ENCODE measurements around the gene REPIN1. TPM values are rescaled to one million over a fixed set of nuclear protein-coding genes. Genes with fewer than 3 reads are reported as not detected.

The REPIN1 gene
- total and polyA plus RNA-seq, 9 of the 15 experiments (the other 6 are each of a cell fraction or from before 2014, with no cell fraction given): 8.1 to 283 (median 94.3) TPM

DNA sequence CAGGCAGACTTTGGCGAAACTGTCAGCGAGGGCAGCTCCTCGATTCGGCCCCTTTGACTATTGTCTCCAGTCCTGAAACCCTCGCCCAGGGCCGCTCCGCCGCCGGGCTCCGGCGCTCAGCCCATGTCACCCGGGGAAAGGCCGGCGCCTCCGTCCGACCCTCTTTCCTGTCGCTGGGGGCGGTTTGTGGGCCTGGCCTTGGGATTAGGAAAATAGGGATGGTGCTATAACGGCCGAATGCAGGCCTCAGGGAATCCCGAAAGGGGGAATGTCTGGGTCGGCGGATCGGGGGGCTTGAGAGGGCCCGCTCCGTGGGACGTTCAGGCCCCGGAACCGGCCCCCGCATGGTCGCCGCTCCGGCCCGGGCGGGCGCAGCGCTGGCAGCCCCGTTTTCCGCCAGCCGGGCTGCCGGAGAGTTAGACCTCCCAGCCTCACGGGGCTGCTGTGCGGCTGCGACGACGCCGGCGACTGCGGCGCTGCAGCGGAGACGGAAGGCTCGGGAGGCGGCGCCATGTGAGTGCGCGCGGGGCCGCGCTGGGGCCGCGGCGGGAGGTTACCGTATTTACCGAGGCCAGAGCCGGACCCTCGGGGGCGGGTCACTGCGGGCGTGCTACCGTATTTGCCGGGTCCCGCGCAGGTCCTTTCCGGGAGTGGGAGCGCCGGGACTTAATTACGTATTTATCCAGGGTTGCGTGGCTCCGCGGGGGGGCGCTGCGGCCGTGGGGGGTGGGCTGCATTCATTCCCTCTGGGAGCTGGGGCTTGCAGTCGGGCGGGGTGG lies 36.4 kb downstream of the REPIN1 start (continued):
- TF ChIP-seq, protein P1, sequence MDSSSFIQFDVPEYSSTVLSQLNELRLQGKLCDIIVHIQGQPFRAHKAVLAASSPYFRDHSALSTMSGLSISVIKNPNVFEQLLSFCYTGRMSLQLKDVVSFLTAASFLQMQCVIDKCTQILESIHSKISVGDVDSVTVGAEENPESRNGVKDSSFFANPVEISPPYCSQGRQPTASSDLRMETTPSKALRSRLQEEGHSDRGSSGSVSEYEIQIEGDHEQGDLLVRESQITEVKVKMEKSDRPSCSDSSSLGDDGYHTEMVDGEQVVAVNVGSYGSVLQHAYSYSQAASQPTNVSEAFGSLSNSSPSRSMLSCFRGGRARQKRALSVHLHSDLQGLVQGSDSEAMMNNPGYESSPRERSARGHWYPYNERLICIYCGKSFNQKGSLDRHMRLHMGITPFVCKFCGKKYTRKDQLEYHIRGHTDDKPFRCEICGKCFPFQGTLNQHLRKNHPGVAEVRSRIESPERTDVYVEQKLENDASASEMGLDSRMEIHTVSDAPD (CRISPR knock-in tag; IDR thresholded peaks at IDR 0.05): no peak
- TF ChIP-seq FOXO4 (CRISPR knock-in tag; IDR thresholded peaks at IDR 0.05) (no peak), PYGO2 (tag; IDR thresholded peaks at IDR 0.05) (no peak), BCLAF1 (IDR thresholded peaks at IDR 0.05; ENCODE audit: borderline replicate concordance in 1 of 2, control insufficient read depth in 1 of 2, low read depth in 2 of 2, low read length in 1 of 2) (peak in 1 of 2 experiments; percentile 86; a peak in 1 of 4 replicates), TBP (optimal IDR thresholded peaks at IDR 0.05; ENCODE audit: low read depth, low read length) (peak; percentile 88), SRSF1 (IDR thresholded peaks at IDR 0.05; ENCODE audit: low read depth, low read length) (no peak), JUN (IDR thresholded peaks at IDR 0.05; ENCODE audit: borderline replicate concordance, low read depth, low read length) (peak; percentile 83; the same call in 1 of the 2 replicates), JUN (CRISPR knock-in tag; IDR thresholded peaks at IDR 0.05; ENCODE audit: borderline replicate concordance) (no peak; the same call in 1 of the 2 replicates), DPF2 (IDR thresholded peaks at IDR 0.05) (no peak), ZNF140 (CRISPR knock-in tag; IDR thresholded peaks at IDR 0.05) (no peak), PCBP2 (IDR thresholded peaks at IDR 0.05; ENCODE audit: low read depth, low read length, poor library complexity, severe bottlenecking) (no peak), ZNF57 (CRISPR knock-in tag; IDR thresholded peaks at IDR 0.05) (no peak), MYC (IDR thresholded peaks at IDR 0.05; ENCODE audit: low read depth, low read length) (peak; percentile 98), MYC (CRISPR knock-in tag; IDR thresholded peaks at IDR 0.05; ENCODE audit: borderline replicate concordance, low read depth) (peak; percentile 84; the same call in 1 of the 2 replicates), SNIP1 (IDR thresholded peaks at IDR 0.05; ENCODE audit: low read depth) (no peak), ZBED1 (IDR thresholded peaks at IDR 0.05) (no peak), NR2C2 (CRISPR knock-in tag; IDR thresholded peaks at IDR 0.05) (no peak), NR2C2 (tag; IDR thresholded peaks at IDR 0.05) (peak; percentile 80), HCFC1 (IDR thresholded peaks at IDR 0.05; ENCODE audit: low read depth, low read length) (peak; percentile 81), E2F3 (CRISPR knock-in tag; IDR thresholded peaks at IDR 0.05) (no peak), RFX7 (CRISPR knock-in tag; IDR thresholded peaks at IDR 0.05) (no peak), ZNF76 (CRISPR knock-in tag; IDR thresholded peaks at IDR 0.05; ENCODE audit: borderline replicate concordance) (0 out of 2 replicates have a peak, but pooled peaks have one; percentile 27), RAD21 (CRISPR knock-in tag; conservative IDR thresholded peaks at IDR 0.05 in 1 of 2, IDR thresholded peaks at IDR 0.05 in 1 of 2) (peak in 1 of 2 experiments; percentile 29; a peak in 2 of 4 replicates)

All from K562 (cell line).